Esophagus squamous epithelium (tissue), 5 donors: Measurements from ENCODE around the gene ZNF524. TPM values are rescaled to one million over a fixed set of nuclear protein-coding genes. Genes with fewer than 3 reads are reported as not detected.
A peak's percentile ranks its signal among the peaks of the same experiment; 100 is the strongest.

Experiments
- DNase-seq: peaks from one replicate; lab custom pipeline; 2025; lab: John Stamatoyannopoulos, UW
- H3K27ac ChIP-seq, 4 donors: fragments of 200-600 bp; sonication (generic); one replicate each; pipeline ENCODE4 v1.5.1; 2016 to 2019; ENCODE audit warnings: mild to moderate bottlenecking in 1 of 4
- H3K27me3 ChIP-seq, 4 donors: fragments of 200-600 bp; sonication (generic); 1 replicate in 3 of 4; 2 replicates in 1 of 4; pipeline versions ENCODE4 v1.5.1 to v1.6.0; 2017 to 2021; ENCODE audit warnings: antibody characterized with exemption in 1 of 4
- H3K36me3 ChIP-seq, 3 donors: fragments of 200-600 bp; sonication (generic); one replicate each; pipeline ENCODE4 v1.5.1; 2016 to 2019
- H3K4me1 ChIP-seq, 3 donors: fragments of 200-600 bp; sonication (generic); one replicate each; pipeline ENCODE4 v1.5.1; 2017 to 2019
- H3K4me3 ChIP-seq, 4 donors: fragments of 200-600 bp; sonication (generic); 1 replicate in 3 of 4; 2 replicates in 1 of 4; pipeline ENCODE4 v1.5.1; 2016 to 2019; ENCODE audit warnings: mild to moderate bottlenecking in 2 of 4, moderate library complexity in 1 of 4
- H3K9me3 ChIP-seq, 3 donors: fragments of 200-600 bp; sonication (generic); one replicate each; pipeline ENCODE4 v1.5.1; 2016 to 2019
- POLR2A ChIP-seq, 4 donors: fragments of 450-650 bp; IDR thresholded peaks; one replicate each; pipeline ENCODE4 v1.6.1; 2017; ENCODE audit warnings: antibody characterized with exemption in 4 of 4, mild to moderate bottlenecking in 4 of 4, moderate library complexity in 3 of 4
- WGBS, 2 donors: methylation state at CpG; one replicate each; pipeline ENCODE4 v1.1.5; 2018; 5-methylcytosine and 5-hydroxymethylcytosine counted together
- intact Hi-C: fragments of 100-400 bp; cut with DNase I; formaldehyde crosslinking; loops from one replicate; pipeline ENCODE4 v1.15.0; 2022
- total RNA-seq, 4 donors: library from RNA; depleted of rRNA; stranded (reverse); fragments of >200 nt; gene quantifications; one replicate each; pipeline ENCODE4 v1.1.0, GENCODE V29; 2016
- TF ChIP-seq, protein P1 (sequence below), 6 experiments: fragments of 450-650 bp in 4 of 6; fragments of 200-600 bp in 2 of 6; sonication (generic) in 2 of 6; IDR thresholded peaks; one replicate each; pipeline ENCODE4 v1.5.1; 2016 to 2019; ENCODE audit warnings: antibody characterized with exemption in 6 of 6, mild to moderate bottlenecking in 4 of 6, moderate library complexity in 4 of 6
- donor health status: DM: yes; HTN: yes; CAD: no.

Gene ZNF524
- total RNA-seq, 4 donors from 2014 or later = 17.7 to 25.9 (median 22.9) TPM

- H3K4me1 ChIP-seq = peaks cover 18 to 49% (median 18%) of the 10 kb centered on the region in 3 donors
- WGBS, 2 donors = 25 to 28% methylated on average over 5 to 7 of the region's 26 CpGs
- TF ChIP-seq, protein P1, sequence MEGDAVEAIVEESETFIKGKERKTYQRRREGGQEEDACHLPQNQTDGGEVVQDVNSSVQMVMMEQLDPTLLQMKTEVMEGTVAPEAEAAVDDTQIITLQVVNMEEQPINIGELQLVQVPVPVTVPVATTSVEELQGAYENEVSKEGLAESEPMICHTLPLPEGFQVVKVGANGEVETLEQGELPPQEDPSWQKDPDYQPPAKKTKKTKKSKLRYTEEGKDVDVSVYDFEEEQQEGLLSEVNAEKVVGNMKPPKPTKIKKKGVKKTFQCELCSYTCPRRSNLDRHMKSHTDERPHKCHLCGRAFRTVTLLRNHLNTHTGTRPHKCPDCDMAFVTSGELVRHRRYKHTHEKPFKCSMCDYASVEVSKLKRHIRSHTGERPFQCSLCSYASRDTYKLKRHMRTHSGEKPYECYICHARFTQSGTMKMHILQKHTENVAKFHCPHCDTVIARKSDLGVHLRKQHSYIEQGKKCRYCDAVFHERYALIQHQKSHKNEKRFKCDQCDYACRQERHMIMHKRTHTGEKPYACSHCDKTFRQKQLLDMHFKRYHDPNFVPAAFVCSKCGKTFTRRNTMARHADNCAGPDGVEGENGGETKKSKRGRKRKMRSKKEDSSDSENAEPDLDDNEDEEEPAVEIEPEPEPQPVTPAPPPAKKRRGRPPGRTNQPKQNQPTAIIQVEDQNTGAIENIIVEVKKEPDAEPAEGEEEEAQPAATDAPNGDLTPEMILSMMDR (IDR thresholded peaks at IDR 0.05) = no peak
- TF ChIP-seq POLR2A (IDR thresholded peaks at IDR 0.05) = peak in 1 of 4 donors; percentile 52
- DNase-seq = peak; percentile 83
- H3K27me3 ChIP-seq = no peaks in the 10 kb centered on the region
- intact Hi-C loops = no loop called here
- peak overlapping the region; percentile 96 to 99 (median 98) for H3K27ac ChIP-seq
- H3K4me3 ChIP-seq = peak overlapping the region; percentile 81 to 85 (median 84)
- peaks cover 0 to 45% (median 7%) of the 10 kb centered on the region in 3 donors for H3K36me3 ChIP-seq
- H3K9me3 ChIP-seq = no peaks in the 10 kb centered on the region
Observed at GRCh38 chr19:55598719-55599467, 1.2 kb upstream of the ZNF524 start.

DNA sequence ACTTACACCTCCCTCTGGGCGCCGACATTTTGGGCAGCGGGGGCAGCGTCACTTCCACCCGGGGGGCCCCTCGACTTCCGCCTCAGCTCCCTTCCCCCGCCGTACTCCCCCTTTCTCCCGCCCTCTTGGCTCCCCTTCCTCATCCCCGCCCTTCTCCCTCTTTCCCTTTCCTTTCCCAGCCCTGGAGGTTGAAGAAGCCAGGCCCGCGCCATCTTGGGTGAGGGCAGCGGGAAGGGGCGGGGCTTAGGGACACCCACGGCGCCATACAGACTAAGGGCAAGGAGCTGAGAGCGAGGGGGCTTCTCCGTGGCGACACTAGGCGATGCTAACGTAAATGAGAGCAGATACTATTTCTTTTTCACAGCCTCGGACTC lies 633 bp upstream of the ZNF524 start, which contains the start of gene FIZ1:
Gene FIZ1, minus strand, starts transcription at position 50 of the 374 bp plus-strand sequence. CDS start 1,652 bp downstream, outside the sequence.
- no peaks in the 10 kb centered on the region for H3K9me3 ChIP-seq
- H3K27ac ChIP-seq = peak within 1 kb of the TSS; percentile 96 to 99 (median 98)
- TF ChIP-seq POLR2A (IDR thresholded peaks at IDR 0.05) = no peak
- TF ChIP-seq, protein P1 (IDR thresholded peaks at IDR 0.05) = no peak
- peaks cover 0 to 45% (median 7%) of the 10 kb centered on the region in 3 donors for H3K36me3 ChIP-seq
- 0% methylated on average over 17 to 18 of the region's 23 CpGs for WGBS, 2 donors
- DNase-seq = peak; percentile 88
- no peaks in the 10 kb centered on the region for H3K27me3 ChIP-seq
- H3K4me3 ChIP-seq = peak within 1 kb of the TSS; percentile 81 to 85 (median 84)
- intact Hi-C loops = no loop called here
- H3K4me1 ChIP-seq = peaks cover 19 to 54% (median 24%) of the 10 kb centered on the region in 3 donors

DNA sequence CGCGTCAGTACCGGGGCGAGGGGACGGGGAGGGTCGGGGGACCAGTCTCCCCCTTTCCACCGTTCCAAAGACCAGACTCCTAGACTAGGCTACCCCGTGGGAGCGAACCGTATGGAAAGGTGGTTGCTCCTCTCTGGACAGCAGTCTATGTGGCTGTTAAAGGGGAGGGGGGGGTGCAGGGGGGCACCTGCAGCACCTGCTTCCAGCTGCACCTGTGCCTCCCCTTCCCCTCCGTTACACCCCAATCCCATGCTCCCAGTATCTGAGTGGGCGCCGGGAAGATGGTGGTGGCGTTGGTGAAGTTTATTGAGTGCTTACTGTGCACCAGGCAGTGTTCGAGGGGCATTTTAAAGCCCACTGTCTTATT lies 557 bp downstream of the ZNF524 start:
- DNase-seq = no peak
- H3K27me3 ChIP-seq = no peaks in the 10 kb centered on the region
- TF ChIP-seq POLR2A (IDR thresholded peaks at IDR 0.05) = no peak
- TF ChIP-seq, protein P1 (IDR thresholded peaks at IDR 0.05) = no peak
- H3K4me1 ChIP-seq = peaks cover 26 to 62% (median 28%) of the 10 kb centered on the region in 3 donors
- H3K4me3 ChIP-seq = peak overlapping the region; percentile 81 to 85 (median 84)
- intact Hi-C loops = no loop called here
- H3K27ac ChIP-seq = peak overlapping the region; percentile 96 to 99 (median 98)
- no peaks in the 10 kb centered on the region for H3K9me3 ChIP-seq
- H3K36me3 ChIP-seq = peaks cover 0 to 34% (median 7%) of the 10 kb centered on the region in 3 donors
- WGBS, 2 donors = 3 to 9% methylated on average over 5 of the region's 15 CpGs

- 32 to 34% methylated on average over 4 of the region's 4 CpGs for WGBS, 2 donors
- intact Hi-C loops = no loop called here
- Histone ChIP-seq H3K9me3 (no peaks in the 10 kb centered on the region), H3K4me3 (peak overlapping the region; percentile 81 to 85 (median 84)), H3K4me1 (peaks cover 26 to 66% (median 28%) of the 10 kb centered on the region in 3 donors), H3K27me3 (no peaks in the 10 kb centered on the region), H3K36me3 (peaks cover 0 to 30% (median 7%) of the 10 kb centered on the region in 3 donors), H3K27ac (peak overlapping the region; percentile 96 to 99 (median 98))
- DNase-seq = no peak
- peak in 1 of 4 donors; percentile 36 for TF ChIP-seq POLR2A (IDR thresholded peaks at IDR 0.05)
- TF ChIP-seq, protein P1 (IDR thresholded peaks at IDR 0.05) = no peak
Observed at GRCh38 chr19:55601084-55601483, 996 bp downstream of the ZNF524 start.
